HepG2 (cell line): ENCODE measurements around the gene TET2. TPM values are rescaled to one million over a fixed set of nuclear protein-coding genes. Genes with fewer than 3 reads are reported as not detected.
A peak's percentile ranks its signal among the peaks of the same experiment; 100 is the strongest.

Experiments
- ATF4 ChIP-seq, 2 experiments: fragments of 450-650 bp in 1 of 2; sonication (generic) in 1 of 2; formaldehyde crosslinking; IDR thresholded peaks; 2 replicates each; pipeline versions ENCODE4 v1.5.0 to v1.8.0; 2020 to 2022; ENCODE audit warnings: mild to moderate bottlenecking in 1 of 2, missing genetic modification reagents in 1 of 2
- CREBL2 ChIP-seq: sonication (generic); formaldehyde crosslinking; IDR thresholded peaks from 2 replicates; pipeline ENCODE4 v1.8.1; 2023; ENCODE audit warnings: missing genetic modification reagents, mild to moderate bottlenecking, borderline replicate concordance
- DDIT3 ChIP-seq: sonication (generic); formaldehyde crosslinking; IDR thresholded peaks from 2 replicates; pipeline ENCODE4 v1.4.0; 2020; ENCODE audit warnings: mild to moderate bottlenecking, missing genetic modification reagents
- DR1 ChIP-seq: sonication (generic); formaldehyde crosslinking; IDR thresholded peaks from 2 replicates; pipeline ENCODE4 v1.8.0; 2021; ENCODE audit warnings: mild to moderate bottlenecking, missing genetic modification reagents, inconsistent platforms
- HIVEP1 ChIP-seq: sonication (generic); formaldehyde crosslinking; IDR thresholded peaks from 2 replicates; pipeline ENCODE4 v1.4.0; 2020; ENCODE audit warnings: mild to moderate bottlenecking, missing genetic modification reagents
- KMT2A ChIP-seq: sonication (generic); formaldehyde crosslinking; IDR thresholded peaks from 2 replicates; pipeline ENCODE4 v1.4.0; 2020; ENCODE audit warnings: missing genetic modification reagents
- MLX ChIP-seq: IDR thresholded peaks from 2 replicates; pipeline ENCODE4 v1.6.1; 2016
- MTA1 ChIP-seq: sonication (generic); formaldehyde crosslinking; IDR thresholded peaks from 2 replicates; pipeline ENCODE4 v1.4.0; 2020; ENCODE audit warnings: missing genetic modification reagents, mild to moderate bottlenecking, borderline replicate concordance
- NAIF1 ChIP-seq: sonication (generic); formaldehyde crosslinking; IDR thresholded peaks from 2 replicates; pipeline ENCODE4 v1.5.0; 2020; ENCODE audit warnings: mild to moderate bottlenecking, missing genetic modification reagents, borderline replicate concordance
- NFAT5 ChIP-seq: sonication (generic); formaldehyde crosslinking; IDR thresholded peaks from 2 replicates; pipeline ENCODE4 v1.4.0; 2020; ENCODE audit warnings: missing genetic modification reagents
- NFYB ChIP-seq: sonication (generic); formaldehyde crosslinking; IDR thresholded peaks from 2 replicates; pipeline ENCODE4 v1.4.0; 2020; ENCODE audit warnings: missing genetic modification reagents
- SOX6 ChIP-seq, 2 experiments: fragments of 450-650 bp in 1 of 2; sonication (generic) in 1 of 2; formaldehyde crosslinking in 1 of 2; IDR thresholded peaks; 2 replicates each; pipeline versions ENCODE4 v1.4.0 to v1.6.1; 2017 to 2020; ENCODE audit warnings: antibody characterized with exemption in 1 of 2, mild to moderate bottlenecking in 1 of 2, missing genetic modification reagents in 1 of 2
- ZBTB2 ChIP-seq: sonication (generic); formaldehyde crosslinking; IDR thresholded peaks from 2 replicates; pipeline ENCODE4 v1.8.0; 2022; ENCODE audit warnings: low read depth, missing genetic modification reagents
- ZBTB37 ChIP-seq: sonication (generic); formaldehyde crosslinking; IDR thresholded peaks from 2 replicates; pipeline ENCODE4 v1.4.0; 2020; ENCODE audit warnings: mild to moderate bottlenecking, missing genetic modification reagents
- ZBTB38 ChIP-seq: sonication (generic); formaldehyde crosslinking; IDR thresholded peaks from 2 replicates; pipeline ENCODE4 v1.5.1; 2020; ENCODE audit warnings: mild to moderate bottlenecking, missing genetic modification reagents
- ZEB1 ChIP-seq: IDR thresholded peaks from 2 replicates; pipeline ENCODE4 v1.6.1; 2012; ENCODE audit warnings: mild to moderate bottlenecking, low read depth, inconsistent platforms; ENCODE audit not compliant: insufficient replicate concordance
- ZNF484 ChIP-seq: sonication (generic); formaldehyde crosslinking; IDR thresholded peaks from 2 replicates; pipeline ENCODE4 v1.5.1; 2020; ENCODE audit warnings: mild to moderate bottlenecking, low read depth, missing genetic modification reagents, borderline replicate concordance
- ZNF841 ChIP-seq: sonication (generic); formaldehyde crosslinking; IDR thresholded peaks from 2 replicates; pipeline ENCODE4 v1.8.1; 2023; ENCODE audit warnings: missing genetic modification reagents, borderline replicate concordance
- polyA plus RNA-seq, 8 experiments: library from polyadenylated mRNA; depleted of rRNA in 3 of 8; stranded (reverse) in 7 of 8; unstranded in 1 of 8; fragments of >200 nt; fragmentation: Illumina TruSeq in 4 of 8; extraction: Trizol in 4 of 8; gene quantifications; 2 replicates each; pipeline versions ENCODE4 v1.2.1 to v1.2.3, GENCODE V29; 2011 to 2016; ENCODE audit warnings: low read depth in 4 of 8, missing spikeins in 1 of 8, mixed read lengths in 1 of 8; ENCODE audit not compliant: insufficient read depth in 1 of 8
- total RNA-seq, 5 experiments: library from RNA; depleted of rRNA; stranded (reverse); fragments of >200 nt; fragmentation: Illumina TruSeq; extraction: Trizol; gene quantifications; 2 replicates each; pipeline ENCODE4 v1.2.3, GENCODE V29; 2016; ENCODE audit warnings: low read depth in 1 of 5

TET2 gene
- total and polyA plus RNA-seq, 2 of the 13 experiments (the other 11 are each of a cell fraction or from before 2014, with no cell fraction given): 4.7 to 4.8 TPM

- TF ChIP-seq DR1 (peak; percentile 20; the same call in 1 of the 2 replicates), MTA1 (CRISPR knock-in tag) (no peak), ATF4 (CRISPR knock-in tag; IDR thresholded peaks at IDR 0.05) (no peak), ZEB1 (no peak), KMT2A (CRISPR knock-in tag) (peak; percentile 62; the same call in 1 of the 2 replicates), NFAT5 (no peak), NFYB (CRISPR knock-in tag) (no peak), SOX6 (IDR thresholded peaks at IDR 0.05) (no peak), SOX6 (CRISPR knock-in tag; IDR thresholded peaks at IDR 0.05) (0 out of 2 replicates have a peak, but pooled peaks have one; percentile 10), DDIT3 (no peak), ZNF484 (CRISPR knock-in tag) (no peak), ZNF841 (CRISPR knock-in tag) (no peak), ZBTB37 (CRISPR knock-in tag) (no peak), ZBTB2 (CRISPR knock-in tag) (no peak), ZBTB38 (CRISPR knock-in tag) (no peak), MLX (CRISPR knock-in tag) (no peak), NAIF1 (no peak), HIVEP1 (CRISPR knock-in tag) (peak; percentile 57; the same call in 1 of the 2 replicates), CREBL2 (CRISPR knock-in tag) (no peak)
Observed at GRCh38 chr4:105146276-105147015, at the start of gene TET2 (continued).
